ENCODE results near the gene TENM4.

DNA sequence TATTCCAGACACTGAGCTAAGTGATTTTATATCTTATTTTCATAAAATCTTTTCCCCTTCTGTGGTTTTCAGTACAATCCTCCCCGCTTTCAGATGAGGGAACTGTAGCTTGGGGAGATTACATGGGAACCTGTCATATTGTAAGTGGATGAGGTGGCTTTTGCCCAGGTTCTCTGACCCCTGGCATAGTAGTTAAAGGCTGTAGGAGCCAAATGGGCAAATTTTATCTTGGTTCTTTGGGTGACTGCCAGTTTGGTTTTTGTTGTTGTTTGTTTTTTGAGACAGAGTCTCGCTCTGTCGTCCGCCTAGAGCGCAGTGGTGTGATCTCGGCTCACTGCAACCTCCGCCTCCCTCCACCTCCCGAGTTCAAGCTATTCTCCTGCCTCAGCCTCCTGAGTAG lies 454.5 kb downstream of the TENM4 start:
- TF ChIP-seq POLR2A (IDR thresholded peaks at IDR 0.05) (no peak), EP300 (IDR thresholded peaks at IDR 0.05) (no peak)
